NK-92 (cell line): ENCODE results near the gene ARHGAP10.

Experiments used
- DNase-seq: peaks from one replicate; lab custom pipeline; 2025; ENCODE audit not compliant: unreplicated experiment; lab: John Stamatoyannopoulos, UW

Gene ARHGAP10

DNA sequence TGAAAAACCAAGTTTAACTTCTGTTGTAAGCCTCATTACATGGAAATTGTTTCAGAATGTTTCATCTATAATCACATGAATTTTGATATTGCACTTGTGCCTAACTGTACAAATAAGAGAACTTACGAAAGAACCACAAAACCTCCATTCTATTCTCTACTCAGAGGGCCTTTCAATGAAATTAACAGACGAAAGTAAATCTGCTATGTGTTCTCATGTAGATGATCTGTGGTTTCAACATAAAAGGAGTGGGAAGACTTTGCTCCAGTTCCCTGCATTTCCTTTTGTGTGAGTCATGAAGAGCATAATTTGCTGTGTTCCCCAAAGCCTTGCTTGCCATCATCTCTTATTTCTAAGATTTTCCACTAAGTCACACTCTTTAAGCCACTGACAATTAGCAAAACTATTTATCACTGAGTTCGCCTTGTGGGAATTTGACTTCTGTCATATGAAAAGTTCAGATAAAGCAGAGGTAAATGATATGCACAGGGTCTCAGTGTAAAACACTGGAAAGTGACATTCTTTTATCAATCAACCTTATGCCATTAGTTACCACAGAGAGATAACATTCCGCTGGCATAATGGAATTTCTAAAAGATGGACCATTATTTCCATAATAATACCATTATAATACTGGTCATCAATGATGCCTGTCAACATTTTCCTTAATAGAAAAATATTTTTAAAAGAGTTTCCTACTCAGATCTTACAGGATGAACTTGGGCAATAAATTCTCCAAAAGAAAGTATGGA is 380.5 kb downstream of the ARHGAP10 start:
- DNase-seq = no peak

DNA sequence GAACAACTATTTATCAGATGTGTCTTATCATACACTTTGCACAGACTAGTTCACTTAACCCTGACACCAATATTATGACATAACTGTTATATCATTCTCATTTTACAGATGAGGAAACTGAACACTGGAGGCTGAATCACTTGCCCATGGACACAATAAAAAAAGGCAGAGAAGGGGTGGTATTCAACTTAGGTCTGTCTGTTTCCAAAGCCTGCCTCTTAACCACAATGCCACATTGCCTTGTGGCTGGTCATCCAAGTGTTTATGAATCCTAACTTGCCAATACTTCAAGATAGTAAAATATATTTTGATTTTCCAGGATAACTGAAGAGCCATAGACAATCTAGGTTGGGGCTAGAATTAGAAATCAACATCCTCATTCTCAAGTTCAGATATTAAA is 382.5 kb downstream of the ARHGAP10 start:
- no peak for DNase-seq

DNA sequence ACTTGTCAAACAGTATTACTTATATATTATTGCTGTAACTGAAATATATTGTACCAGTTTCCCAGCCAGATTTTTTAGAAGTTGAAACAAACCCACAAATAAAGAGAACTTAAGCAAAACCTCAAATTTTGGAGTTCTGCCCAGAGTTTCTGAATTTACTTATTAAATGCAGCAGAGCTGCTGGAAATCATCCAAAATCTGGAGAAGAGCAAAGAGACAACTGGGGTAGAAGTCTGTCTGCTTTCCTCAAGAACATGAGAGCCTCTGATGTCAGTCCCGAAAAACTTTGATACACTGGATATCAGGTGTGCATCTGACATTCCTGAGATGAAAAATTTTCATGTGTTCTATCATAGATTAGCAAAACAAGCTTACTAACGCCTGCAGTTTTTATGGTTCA is 384.4 kb downstream of the ARHGAP10 start:
- DNase-seq = no peak

DNA sequence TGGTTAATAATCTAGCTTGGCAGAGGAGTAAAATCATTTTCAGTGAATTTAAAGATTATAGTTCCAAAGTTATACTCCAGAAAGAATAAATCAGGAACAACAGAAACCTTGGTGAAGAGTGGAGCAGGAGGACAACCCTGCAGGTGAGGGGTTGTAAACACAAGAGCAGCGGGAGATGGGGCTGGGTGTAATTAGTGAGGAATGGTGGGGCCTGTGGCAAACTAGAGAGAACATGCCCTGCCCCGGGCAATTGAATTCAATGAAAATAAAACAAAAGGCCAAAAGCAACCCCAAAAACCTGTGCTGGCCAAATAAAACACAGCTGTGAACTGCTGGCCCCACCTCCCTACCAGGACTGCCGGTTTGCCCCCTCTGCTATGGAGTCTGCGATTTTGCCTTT is 385.1 kb downstream of the ARHGAP10 start:
- DNase-seq = no peak

DNA sequence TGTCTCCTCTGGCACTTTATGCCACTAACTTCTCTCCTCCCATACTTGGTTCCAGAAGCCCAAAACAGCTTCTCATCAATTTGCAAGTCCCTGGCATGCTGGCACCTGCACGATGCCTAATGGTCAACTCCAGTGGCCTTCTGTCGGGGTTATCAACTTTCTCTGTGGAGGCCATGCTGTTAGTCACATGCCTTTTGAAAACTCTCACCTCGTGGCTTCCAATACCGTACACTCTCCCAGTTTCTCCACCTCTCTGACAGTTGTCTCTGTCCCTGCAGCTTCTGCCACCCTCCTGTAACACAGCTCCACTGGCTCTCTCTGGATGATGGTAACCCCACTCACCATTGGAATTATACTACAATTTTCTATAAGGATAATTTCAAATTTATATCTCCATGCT is 386.3 kb downstream of the ARHGAP10 start:
- DNase-seq = no peak

DNA sequence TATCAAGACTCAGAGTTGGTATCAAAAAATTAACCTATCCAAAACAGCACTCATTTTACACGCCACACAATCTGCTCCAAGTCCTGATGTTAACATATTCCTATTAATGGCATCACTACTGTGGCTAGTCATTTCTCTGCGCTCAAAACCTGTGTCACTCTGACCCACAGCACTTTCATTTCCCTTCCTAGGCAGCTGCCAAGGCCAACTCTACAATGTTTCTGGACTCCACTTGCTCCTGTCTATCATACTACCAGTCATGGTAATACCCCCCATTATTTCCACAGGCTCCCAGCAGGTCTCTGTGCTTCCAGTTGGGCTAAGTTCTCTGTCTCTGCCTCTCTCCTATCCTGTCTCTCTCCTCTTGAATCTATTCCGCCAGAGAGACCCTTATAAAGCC is 386.7 kb downstream of the ARHGAP10 start:
- no peak for DNase-seq

DNA sequence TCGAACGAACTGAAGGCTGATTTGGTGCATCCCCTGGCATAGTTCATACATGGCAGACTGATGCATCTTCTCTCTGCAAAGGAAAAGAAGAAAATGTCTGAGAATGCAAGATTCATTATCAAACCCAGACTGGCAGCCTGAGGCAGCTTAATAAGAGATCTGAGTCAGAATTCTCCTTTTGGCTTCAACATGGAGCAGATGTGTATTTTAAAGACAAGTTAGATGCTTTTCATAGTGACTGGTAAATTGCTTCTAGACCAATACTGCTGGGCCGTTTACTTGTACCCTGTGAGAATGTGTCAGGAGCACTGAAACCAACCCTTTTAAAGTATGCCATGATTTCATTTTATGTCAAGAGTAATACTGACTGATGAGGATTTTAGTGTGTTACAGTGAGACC is 388.3 kb downstream of the ARHGAP10 start:
- DNase-seq = no peak
